AG08396 (cell line): ENCODE data around the gene ANKRD13D.

Source experiments
- DNase-seq: peaks from one replicate; pipeline ENCODE4 v3.0.0; 2012; ENCODE audit warnings: low spot score, mixed read lengths

Gene ANKRD13D

DNA sequence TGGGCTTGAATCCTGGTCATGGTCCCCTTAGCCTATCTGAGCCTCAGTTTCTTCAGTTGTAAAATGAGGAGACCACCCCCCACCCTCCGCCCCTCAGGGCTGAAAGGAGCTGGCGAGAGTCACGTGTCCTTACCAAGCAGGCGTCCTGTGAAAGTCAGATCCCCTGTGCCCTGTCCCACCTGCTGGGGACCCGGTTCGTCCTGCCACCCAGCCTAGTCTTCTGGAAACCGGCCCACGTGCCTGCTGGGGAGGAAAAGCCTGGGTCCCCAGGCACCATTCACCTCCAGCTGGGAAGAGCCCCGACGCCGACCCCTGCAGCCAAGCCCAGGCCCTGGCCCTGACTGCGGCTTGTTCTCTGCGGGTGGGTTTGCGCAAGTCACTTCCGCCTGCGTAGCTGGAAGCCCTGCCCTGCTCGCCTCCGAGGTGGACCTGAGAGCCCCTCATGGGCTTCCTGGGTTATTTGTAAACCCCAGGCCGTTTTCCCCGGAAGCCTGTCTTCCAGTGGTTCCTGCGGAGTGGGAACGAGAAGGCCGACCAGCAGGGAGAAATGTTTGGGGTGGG, 13.5 kb downstream of the ANKRD13D start:
- DNase-seq, result no peak

DNA sequence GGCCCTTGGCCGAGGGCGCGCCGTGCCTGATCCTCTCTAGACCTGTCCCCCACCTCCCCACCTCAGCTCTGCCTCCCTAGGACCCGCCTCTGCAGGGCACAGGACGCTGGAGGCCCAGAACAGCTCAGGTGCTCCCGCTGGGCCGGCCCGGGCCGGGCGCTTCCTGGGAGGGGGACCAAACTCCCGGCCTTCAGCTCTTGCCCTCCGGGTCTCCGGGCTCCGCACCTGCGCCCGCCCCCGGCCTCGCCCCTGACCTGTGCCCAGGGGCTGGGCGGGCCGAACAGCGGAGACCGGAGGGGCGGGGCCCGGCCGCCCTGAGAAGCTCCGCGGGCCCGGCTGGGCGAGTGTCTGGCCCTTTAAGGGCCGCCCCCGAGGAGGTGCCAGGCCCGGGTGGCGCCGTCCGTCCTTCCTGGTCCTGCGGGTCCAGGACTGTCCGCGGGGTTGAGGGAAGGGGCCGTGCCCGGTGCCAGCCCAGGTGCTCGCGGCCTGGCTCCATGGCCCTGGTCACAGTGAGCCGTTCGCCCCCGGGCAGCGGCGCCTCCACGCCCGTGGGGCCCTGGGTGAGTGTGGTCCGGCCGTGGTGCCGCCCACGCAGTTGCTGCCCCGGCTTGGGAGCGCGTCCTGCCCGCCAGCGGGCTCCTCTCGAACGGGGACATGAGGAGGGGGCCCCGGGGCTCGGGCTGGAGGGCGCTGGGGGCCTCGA, 14.2 kb downstream of the ANKRD13D start, which contains the start of gene SSH3:
TSS of gene SSH3 (plus strand) at position 399 of the 703 bp plus-strand sequence. CDS start at position 495, 96 bp downstream.
- DNase-seq, result peak; percentile 83

DNA sequence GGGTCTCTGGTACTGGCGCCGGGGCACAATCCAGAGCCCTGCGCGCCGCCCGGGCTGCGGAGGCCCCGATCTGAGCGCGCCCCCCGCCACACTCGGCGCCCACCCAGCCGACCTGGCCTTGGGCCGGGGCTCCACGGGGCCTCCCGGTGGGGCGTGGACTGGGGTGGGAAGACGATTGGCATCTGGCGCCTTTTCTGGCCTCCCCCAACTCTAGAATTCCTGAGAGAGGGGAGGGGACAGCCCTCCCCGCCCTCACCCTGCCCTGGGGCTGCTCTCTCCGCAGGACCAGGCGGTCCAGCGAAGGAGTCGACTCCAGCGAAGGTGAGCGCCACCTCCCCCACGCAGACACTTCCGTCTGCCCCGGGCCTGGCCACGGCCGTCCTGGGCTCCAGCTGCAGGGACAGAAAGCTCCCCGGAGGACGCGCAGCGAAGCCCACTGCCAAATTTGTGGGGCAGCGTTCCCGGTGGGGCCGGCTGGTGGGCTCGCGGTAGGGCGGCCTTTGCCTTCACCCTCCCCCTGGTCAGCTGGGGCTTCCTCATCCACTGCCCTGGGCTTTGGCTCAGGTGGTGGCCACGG, 14.8 kb downstream of the ANKRD13D start:
- DNase-seq, result peak; percentile 41

DNA sequence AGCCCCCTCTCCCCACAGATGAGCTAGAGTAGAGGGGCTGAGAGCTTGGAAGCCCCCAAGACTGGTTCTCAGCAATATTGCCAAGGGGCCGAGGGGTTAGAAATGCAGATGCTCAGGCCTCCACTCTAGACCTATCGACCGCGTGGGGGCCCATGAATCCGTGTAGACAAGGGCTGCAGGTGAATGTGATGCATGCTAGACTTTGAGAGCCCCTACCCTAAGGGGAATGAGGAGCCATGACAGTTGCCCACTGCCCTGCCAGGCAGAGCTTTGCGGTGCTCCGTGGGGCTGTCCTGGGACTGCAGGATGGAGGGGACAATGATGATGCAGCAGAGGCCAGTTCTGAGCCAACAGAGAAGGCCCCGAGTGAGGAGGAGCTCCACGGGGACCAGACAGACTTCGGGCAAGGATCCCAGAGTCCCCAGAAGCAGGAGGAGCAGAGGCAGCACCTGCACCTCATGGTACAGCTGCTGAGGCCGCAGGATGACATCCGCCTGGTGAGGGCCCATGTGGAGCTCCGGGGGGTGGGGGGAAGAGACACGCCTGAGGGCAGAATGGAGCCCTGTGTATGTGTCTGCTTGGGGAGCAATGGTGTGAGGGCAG, 15.5 kb downstream of the ANKRD13D start:
- DNase-seq, result no peak

DNA sequence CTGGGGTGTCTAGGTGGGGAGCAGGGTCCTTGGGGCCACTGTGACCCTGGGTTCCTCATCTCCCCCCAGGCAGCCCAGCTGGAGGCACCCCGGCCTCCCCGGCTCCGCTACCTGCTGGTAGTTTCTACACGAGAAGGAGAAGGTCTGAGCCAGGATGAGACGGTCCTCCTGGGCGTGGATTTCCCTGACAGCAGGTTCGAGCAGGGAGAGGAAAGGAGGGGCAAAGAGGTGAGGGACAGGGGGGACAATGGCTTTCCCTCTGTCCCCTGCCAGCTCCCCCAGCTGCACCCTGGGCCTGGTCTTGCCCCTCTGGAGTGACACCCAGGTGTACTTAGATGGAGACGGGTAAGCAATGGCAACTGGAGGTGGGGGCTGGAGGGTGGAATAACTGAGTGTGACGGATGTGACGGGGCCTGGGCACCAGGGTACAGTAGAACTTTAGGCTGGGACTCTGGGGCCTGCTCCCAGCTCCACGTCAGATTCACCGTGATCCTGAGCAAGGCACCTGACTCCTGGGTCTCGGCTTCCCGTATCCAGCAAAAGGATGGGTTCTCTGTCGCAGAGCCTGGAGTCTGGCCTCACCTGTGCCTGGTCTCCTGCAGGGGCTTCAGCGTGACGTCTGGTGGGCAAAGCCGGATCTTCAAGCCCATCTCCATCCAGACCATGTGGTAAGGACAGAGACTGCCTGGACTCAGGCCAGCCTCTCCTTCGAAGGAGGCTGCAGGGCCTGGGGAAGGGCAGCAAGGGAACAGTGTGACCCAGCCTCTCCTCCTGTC, 17.9 kb downstream of the ANKRD13D start:
- no peak for DNase-seq

DNA sequence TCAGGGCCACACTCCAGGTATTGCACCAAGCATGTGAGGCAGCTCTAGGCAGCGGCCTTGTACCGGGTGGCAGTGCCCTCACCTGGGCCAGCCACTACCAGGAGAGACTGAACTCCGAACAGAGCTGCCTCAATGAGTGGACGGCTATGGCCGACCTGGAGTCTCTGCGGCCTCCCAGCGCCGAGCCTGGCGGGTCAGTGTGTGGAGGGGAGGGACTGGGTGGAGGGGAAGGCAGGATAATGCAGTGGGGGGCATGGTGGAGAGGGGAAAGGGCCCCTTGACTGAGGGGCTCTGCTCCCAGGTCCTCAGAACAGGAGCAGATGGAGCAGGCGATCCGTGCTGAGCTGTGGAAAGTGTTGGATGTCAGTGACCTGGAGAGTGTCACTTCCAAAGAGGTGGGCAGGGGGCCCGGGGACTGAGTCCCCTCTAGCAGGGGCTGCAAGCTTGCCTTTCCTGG, 18.5 kb downstream of the ANKRD13D start:
- DNase-seq, result no peak

DNA sequence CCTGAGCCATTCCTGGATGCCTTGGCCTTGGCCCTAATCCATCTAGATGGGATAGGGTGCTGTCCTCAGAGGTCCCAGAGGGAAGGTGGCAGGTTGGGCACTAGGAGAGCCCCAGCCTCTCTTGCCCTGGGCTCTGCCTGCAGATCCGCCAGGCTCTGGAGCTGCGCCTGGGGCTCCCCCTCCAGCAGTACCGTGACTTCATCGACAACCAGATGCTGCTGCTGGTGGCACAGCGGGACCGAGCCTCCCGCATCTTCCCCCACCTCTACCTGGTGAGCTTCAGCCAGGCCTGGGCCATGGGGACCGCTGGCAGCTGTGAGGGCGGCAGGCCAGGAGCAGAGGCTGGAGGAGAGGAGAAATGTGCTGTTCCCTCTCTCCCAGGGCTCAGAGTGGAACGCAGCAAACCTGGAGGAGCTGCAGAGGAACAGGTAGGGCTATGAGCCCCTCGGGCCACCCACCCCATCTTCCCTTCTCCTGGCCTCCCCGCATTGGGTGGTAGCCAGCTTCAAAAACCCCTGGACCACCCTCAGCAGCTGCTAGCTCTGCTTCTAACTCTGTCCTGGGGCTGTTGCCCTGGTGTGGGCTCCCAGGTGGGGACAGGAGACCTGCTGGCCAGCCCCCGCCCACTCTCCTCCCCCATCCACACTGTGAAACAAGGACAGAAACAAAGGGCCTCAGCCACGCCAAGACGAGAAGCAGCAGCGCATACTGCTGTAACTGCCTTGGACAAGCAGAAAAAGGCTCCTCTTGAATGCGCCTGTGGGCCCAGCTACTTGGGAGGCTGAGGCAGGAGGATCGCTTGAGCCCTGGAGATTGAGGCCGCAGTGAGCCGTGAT, 19.1 kb downstream of the ANKRD13D start:
- DNase-seq, result no peak

DNA sequence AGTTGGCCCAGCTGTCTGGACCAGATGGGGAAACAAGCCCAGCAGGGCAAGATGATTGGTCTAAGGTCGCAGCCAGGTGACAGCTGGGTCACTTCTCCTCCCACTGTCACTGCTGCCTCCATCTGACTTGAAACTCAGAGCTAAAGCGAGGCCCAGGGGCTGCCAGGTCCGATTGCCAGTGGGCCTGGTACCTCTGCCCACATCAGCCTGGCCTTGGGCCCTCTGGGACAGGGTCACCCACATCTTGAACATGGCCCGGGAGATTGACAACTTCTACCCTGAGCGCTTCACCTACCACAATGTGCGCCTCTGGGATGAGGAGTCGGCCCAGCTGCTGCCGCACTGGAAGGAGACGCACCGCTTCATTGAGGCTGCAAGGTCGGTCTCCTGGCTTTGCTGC, 20.1 kb downstream of the ANKRD13D start:
- DNase-seq, result no peak

DNA sequence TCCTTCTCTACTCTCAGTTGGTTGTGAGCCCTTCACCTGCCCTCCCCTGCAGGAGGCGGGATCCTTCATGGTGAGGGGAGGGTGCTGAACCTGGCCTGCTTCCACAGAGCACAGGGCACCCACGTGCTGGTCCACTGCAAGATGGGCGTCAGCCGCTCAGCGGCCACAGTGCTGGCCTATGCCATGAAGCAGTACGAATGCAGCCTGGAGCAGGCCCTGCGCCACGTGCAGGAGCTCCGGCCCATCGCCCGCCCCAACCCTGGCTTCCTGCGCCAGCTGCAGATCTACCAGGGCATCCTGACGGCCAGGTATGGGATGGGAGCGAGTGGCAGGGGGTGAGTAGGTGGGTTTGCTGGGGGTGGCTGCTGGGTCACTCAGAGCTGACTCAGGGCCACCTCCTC, 20.6 kb downstream of the ANKRD13D start:
- DNase-seq, result no peak

DNA sequence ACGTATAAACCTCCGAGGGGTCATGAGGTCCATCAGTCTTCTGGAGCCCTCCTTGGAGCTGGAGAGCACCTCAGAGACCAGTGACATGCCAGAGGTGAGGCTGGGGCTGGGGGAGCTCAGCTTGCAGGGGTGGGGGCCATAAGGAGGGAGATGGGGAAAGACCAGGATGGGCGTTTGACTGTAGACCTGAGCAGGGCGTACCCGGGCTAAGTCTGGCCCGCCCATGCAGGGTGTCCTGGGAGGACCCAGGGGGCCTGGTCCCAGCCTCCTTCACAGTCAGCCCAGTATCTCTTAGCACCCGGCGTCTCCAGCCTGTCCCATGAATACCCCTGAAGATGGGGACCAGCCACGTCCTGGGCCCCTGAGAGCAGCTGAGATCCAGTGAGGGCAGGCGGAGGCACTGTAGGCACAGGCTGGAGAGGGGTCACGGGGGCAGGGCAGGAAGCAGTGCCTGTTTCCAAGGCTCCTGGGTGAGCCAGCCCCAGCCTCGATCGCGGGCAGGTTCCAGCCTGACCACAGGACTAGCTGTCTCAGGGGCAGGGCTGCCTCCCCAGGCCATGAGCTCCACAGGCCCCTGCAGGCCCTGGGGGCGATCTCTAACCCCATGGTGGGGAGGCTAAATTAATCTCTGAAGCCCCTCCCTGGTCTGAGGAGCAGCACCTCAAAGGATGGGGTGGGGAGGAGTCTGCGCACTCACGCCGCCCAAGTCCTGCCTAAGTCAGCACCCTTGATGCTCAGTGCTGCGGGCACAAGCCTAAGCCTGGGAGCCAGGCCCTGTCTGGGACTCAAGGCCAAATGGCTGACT, 21.3 kb downstream of the ANKRD13D start:
- no peak for DNase-seq

DNA sequence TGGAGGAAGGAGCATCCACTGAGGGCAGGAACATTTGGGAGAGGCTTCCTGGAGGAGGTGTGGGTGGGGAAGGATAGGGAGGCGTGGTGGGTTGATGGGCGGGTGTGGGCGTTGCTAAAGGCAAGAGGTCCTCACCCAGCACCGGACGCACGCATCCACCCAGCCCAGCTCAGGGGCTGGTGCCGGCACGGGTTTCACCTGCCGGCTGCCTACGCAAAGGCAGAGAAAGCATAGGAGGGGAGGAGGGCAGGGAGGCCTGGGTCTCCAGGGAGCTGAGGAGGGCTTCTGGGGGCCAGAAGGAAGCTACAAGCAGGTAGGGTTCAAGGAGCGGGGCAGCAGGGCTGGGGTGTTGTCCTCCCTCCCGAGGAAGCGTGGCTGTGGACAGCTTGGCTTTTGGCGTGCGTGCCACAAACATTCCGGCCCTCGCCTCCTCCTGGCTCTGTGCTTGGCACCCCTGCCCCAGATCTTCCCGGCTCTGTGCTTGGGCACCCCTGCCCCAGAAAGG, 22.0 kb downstream of the ANKRD13D start:
- no peak for DNase-seq

DNA sequence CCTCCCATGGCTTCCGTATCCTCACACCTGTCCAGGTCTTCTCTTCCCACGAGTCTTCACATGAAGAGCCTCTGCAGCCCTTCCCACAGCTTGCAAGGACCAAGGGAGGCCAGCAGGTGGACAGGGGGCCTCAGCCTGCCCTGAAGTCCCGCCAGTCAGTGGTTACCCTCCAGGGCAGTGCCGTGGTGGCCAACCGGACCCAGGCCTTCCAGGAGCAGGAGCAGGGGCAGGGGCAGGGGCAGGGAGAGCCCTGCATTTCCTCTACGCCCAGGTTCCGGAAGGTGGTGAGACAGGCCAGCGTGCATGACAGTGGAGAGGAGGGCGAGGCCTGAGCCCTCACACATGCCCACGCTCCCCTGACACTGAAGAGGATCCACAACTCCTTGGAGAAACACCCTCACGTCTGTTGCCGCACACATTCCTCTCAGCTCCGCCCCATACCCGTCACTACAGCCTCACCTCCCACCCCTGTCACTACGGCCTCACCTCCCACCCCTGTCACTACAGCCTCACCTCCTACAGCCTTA, 22.5 kb downstream of the ANKRD13D start:
- no peak for DNase-seq

DNA sequence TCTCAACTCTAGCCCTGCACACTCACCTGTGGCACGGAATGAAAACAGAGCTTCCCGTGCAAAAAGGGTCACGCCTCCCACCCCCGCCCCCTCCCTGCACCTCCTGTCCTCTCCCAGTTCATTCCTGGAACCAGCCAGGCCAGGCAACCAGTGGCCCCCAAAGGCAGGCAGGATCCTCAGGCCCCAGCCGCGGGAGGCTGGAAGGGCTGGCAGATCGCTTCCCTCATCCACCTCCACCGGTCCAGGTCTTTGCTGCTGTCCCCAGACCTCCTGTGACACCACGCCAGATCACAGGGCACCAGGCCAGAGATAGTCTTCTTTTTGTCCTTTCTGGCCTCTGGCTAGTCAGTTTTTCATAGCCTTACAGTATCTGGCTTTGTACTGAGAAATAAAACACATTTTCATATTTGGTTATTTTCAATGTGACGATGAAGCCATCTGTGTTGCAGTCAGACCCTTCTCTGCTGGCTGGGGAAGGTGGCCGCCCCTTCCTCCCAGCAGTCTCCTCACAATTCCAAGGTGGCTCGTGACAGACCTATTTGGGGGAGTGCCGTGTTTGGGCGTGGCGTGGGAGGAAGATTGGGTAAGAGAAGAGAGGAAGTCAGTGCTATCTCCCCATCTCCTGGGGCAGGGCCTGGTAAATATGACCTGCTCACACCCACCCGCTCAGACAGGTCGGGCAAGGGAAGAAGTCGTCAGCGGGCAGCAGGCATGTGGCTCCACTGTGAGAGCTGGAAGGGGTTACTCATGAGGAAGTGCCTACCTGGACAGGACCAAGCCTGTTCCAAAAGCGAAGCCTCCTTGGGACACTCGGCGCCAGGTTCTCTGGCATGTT, 23.3 kb downstream of the ANKRD13D start:
- DNase-seq, result no peak

DNA sequence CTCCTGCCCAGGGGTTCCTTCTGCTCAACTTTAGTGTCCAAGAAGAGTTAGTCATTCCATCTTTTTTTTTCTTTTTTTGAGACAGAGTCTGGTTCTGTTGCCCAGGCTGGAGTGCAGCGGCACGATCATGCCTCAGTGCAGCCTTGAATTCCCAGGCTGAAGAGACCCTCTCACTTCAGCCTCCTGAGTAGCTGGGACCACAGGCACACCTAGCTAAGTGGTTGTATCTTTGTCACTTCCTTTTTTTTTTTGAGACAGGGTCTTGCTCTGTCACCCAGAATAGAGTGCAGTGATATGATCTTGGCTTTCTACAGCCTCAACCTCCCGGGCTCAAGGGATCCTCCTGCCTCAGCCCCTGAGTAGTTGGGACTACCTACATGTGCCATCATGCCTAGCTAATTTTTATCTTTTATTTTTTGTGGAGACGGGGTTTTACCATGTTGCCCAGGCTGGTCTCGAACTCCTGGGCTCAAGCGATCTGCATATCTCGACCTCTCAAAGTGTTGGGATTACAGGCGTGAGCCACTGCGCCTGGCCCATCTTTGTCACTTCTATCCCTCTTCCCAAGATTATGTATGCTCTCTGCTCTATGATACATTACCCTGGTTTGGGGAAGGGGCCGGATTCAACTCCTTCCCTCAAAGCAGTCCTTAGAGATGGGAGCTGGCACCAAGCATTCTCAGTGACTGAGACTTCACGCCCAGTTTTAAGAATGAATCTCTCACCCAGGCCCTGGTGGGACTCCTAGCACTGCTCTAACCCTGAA, 24.2 kb downstream of the ANKRD13D start:
- DNase-seq, result no peak

DNA sequence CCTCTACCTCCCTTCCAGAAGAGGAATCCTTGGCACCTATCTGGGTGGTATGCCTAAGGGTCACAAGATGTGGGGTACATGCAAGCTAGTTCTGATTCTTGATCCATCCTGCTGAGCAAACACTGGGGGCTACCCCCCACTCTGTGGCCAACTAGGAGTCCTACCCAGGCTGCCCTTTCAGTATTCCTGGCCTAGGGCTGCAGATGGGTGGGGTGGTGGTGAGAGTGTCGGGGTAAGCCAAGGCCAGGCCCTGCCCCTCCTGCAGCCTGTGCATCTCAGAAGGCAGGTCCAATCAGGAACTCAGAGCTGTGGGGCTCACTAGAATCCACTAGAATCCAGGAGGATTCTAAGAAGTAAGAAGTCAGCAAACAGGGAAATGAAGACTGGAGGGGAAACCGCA, 25.1 kb downstream of the ANKRD13D start:
- no peak for DNase-seq

DNA sequence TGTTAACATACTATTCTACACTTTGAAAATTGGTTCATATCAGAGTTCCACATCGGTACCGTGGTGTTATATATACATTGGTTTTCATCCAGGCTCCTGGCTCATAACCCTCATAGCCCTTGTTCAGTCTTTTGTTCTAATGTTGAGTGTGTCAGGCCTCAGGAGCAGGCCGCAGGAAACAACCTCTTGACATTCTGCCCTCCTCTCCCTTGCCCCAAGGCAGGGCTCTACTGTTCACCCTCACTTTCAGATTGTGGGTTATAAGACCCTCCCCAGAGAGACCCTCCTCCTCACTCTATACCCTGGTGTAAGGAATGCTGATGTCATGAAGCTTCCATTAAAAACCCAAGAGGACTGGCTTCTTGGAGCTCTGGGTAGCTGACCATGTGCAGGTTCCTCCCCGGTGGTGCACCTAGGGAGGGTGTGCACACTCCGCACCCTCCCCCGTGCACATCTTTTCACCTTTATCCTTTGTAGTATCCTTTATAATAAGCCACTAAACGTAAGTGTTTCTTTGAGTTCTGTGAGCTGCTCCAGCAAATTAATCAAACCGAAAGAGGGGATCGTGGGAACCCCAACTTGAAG, 26.3 kb downstream of the ANKRD13D start:
- no peak for DNase-seq

DNA sequence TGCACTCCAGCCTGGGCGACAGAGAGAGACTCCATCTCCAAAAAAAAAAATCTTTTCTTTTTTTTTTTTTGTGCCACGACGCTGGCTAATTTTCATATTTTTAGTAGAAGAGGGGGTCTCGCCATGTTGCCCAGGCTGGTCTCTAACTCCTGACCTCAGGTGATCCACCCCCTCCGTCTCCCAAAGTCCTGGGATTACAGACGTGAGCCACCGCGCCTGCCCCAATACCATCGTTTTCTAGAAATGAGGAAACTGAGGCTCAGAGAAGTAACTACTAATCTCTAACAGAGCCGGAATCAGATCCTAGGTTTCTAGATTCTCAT, 27.7 kb downstream of the ANKRD13D start:
- no peak for DNase-seq

DNA sequence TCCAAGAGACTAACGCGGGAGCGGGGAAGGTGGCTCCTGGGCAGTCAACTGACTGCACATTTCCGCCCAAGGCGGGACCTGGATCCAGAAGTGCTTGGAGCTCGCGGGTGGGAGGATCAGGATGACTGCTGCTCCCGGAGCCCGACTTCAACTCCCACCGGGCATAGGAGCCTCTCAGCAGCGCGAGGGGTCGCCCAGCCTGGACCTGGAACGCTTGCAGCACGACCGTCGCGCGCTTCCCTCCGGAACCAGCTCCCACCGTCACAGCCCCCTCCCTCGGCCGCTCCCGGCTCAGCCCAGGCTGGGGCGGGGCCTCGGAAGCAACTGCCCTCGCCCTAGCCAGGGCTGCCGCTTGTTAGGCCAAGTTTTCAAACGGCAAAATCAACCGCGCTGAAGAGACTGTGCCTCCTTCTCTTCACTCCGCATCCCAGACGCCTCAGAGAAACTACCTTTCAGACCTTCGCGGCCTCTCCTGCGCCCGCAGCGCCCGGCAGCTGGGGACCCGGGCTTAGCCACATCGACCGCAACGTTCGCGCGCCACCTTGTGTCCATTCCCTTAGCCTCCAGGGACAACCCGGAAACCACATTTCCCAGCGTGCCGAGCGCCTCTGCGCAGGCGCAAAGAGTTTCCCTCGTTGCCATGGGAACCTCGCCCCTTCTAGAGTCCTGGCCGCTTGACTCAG, 28.2 kb downstream of the ANKRD13D start:
- peak; percentile 99 for DNase-seq
